ENCODE results near the gene LRP1-AS. TPM values are rescaled to one million over a fixed set of nuclear protein-coding genes. Genes with fewer than 3 reads are reported as not detected.
"Not testable (repeated sequence)": the region's sequence is repeated elsewhere in the genome, so short reads cannot be mapped to it uniquely, and the experiment has no call there.

LRP1-AS gene
- total RNA-seq, 1 donor from 2014 or later = not detected

- no peak within 1 kb of the TSS for H3K27ac Mint-ChIP-seq
- intact Hi-C loops (cut with micrococcal nuclease) = loop anchor here (5.0 kb wide), 1 partner anchor 121 kb away; the partner anchor contains the start of gene ZBTB39
Observed at GRCh38 chr12:57127726-57128518, 19.5 kb downstream of the LRP1-AS start, which contains the start of gene LRP1. Gene LRP1 (plus strand): TSS chr12:57128483. CDS start chr12:57128965, 482 bp downstream.

GRCh38 chr12:57127101-57127725, 20.2 kb downstream of the LRP1-AS start:
- peaks cover 19% of the 10 kb centered on the region for H3K9me3 Mint-ChIP-seq
- intact Hi-C loops (cut with micrococcal nuclease) = loop anchor here (5.0 kb wide), 1 partner anchor 120 kb away; the partner anchor contains the start of gene ZBTB39
- peaks cover 43% of the 10 kb centered on the region for H3K27me3 Mint-ChIP-seq (ENCODE audit: low read depth)
- H3K36me3 Mint-ChIP-seq (ENCODE audit: low read depth) = peaks cover 3% of the 10 kb centered on the region
- H3K4me3 Mint-ChIP-seq (ENCODE audit: low read depth) = peak overlapping the region; percentile 78
- H3K4me1 Mint-ChIP-seq (ENCODE audit: low read depth) = peaks cover 12% of the 10 kb centered on the region
- DNase-seq (ENCODE audit: low spot score) = peak; percentile 61
- H3K27ac Mint-ChIP-seq = no peak overlapping the region

More at GRCh38 chr12:57127726-57128518, 19.5 kb downstream of the LRP1-AS start, which contains the start of gene LRP1:
- DNase-seq (ENCODE audit: low spot score) = peak; percentile 63
- peaks cover 3% of the 10 kb centered on the region for H3K36me3 Mint-ChIP-seq (ENCODE audit: low read depth)
- H3K9me3 Mint-ChIP-seq = peaks cover 12% of the 10 kb centered on the region
- H3K4me1 Mint-ChIP-seq (ENCODE audit: low read depth) = peaks cover 12% of the 10 kb centered on the region
- peaks cover 48% of the 10 kb centered on the region for H3K27me3 Mint-ChIP-seq (ENCODE audit: low read depth)
- H3K4me3 Mint-ChIP-seq (ENCODE audit: low read depth) = peak within 1 kb of the TSS; percentile 83

- intact Hi-C loops (cut with micrococcal nuclease) = loop anchor here (5.0 kb wide), 1 partner anchor 119 kb away; the partner anchor contains the start of gene ZBTB39
Observed at GRCh38 chr12:57126561-57126960, 20.9 kb downstream of the LRP1-AS start.

GRCh38 chr12:57126061-57126460, 21.4 kb downstream of the LRP1-AS start:
- H3K4me3 Mint-ChIP-seq (ENCODE audit: low read depth) = no peak overlapping the region
- H3K9me3 Mint-ChIP-seq = peaks cover 19% of the 10 kb centered on the region
- peaks cover 12% of the 10 kb centered on the region for H3K4me1 Mint-ChIP-seq (ENCODE audit: low read depth)
- H3K27me3 Mint-ChIP-seq (ENCODE audit: low read depth) = peaks cover 38% of the 10 kb centered on the region
- intact Hi-C loops (cut with micrococcal nuclease) = loop anchor here (5.0 kb wide), 1 partner anchor 119 kb away; the partner anchor contains the start of gene ZBTB39
- H3K36me3 Mint-ChIP-seq (ENCODE audit: low read depth) = peaks cover 3% of the 10 kb centered on the region
- DNase-seq (ENCODE audit: low spot score) = no peak
- no peak overlapping the region for H3K27ac Mint-ChIP-seq

More at GRCh38 chr12:57126561-57126960, 20.9 kb downstream of the LRP1-AS start:
- peak overlapping the region; percentile 10 for H3K4me3 Mint-ChIP-seq (ENCODE audit: low read depth)
- peaks cover 19% of the 10 kb centered on the region for H3K9me3 Mint-ChIP-seq
- H3K27ac Mint-ChIP-seq = no peak overlapping the region
- peaks cover 12% of the 10 kb centered on the region for H3K4me1 Mint-ChIP-seq (ENCODE audit: low read depth)
- H3K36me3 Mint-ChIP-seq (ENCODE audit: low read depth) = peaks cover 3% of the 10 kb centered on the region
- H3K27me3 Mint-ChIP-seq (ENCODE audit: low read depth) = peaks cover 40% of the 10 kb centered on the region
- DNase-seq (ENCODE audit: low spot score) = no peak

- DNase-seq (ENCODE audit: low spot score) = peak; percentile 68
- Mint-ChIP-seq H3K9me3 (peaks cover 19% of the 10 kb centered on the region), H3K27ac (no peak overlapping the region), H3K4me3 (ENCODE audit: low read depth) (no peak overlapping the region), H3K4me1 (ENCODE audit: low read depth) (peaks cover 7% of the 10 kb centered on the region), H3K36me3 (ENCODE audit: low read depth) (peaks cover 3% of the 10 kb centered on the region), H3K27me3 (ENCODE audit: low read depth) (peaks cover 24% of the 10 kb centered on the region)
- intact Hi-C loops (cut with micrococcal nuclease) = loop anchor here (2.0 kb wide), 2 partner anchors 48 to 58 kb away; no protein-coding TSS in a partner anchor
Observed at GRCh38 chr12:57124261-57124877, 23.1 kb downstream of the LRP1-AS start.

- no peak for DNase-seq (ENCODE audit: low spot score)
- peaks cover 7% of the 10 kb centered on the region for H3K4me1 Mint-ChIP-seq (ENCODE audit: low read depth)
- intact Hi-C loops (cut with micrococcal nuclease) = loop anchor here (2.0 kb wide), 2 partner anchors 49 to 59 kb away; no protein-coding TSS in a partner anchor
- no peak overlapping the region for H3K27ac Mint-ChIP-seq
- H3K9me3 Mint-ChIP-seq = peaks cover 19% of the 10 kb centered on the region
- H3K36me3 Mint-ChIP-seq (ENCODE audit: low read depth) = peaks cover 3% of the 10 kb centered on the region
- H3K4me3 Mint-ChIP-seq (ENCODE audit: low read depth) = no peak overlapping the region
- H3K27me3 Mint-ChIP-seq (ENCODE audit: low read depth) = peaks cover 24% of the 10 kb centered on the region
Observed at GRCh38 chr12:57123813-57124212, 23.6 kb downstream of the LRP1-AS start.

- H3K4me3 Mint-ChIP-seq (ENCODE audit: low read depth); H3K36me3 Mint-ChIP-seq (ENCODE audit: low read depth); H3K27ac Mint-ChIP-seq; intact Hi-C loops (cut with micrococcal nuclease); H3K4me1 Mint-ChIP-seq (ENCODE audit: low read depth); DNase-seq (ENCODE audit: low spot score): not testable (repeated sequence)
- H3K27me3 Mint-ChIP-seq (ENCODE audit: low read depth) = peaks cover 22% of the 10 kb centered on the region
- peaks cover 19% of the 10 kb centered on the region for H3K9me3 Mint-ChIP-seq
Observed at GRCh38 chr12:57120718-57121117, 26.7 kb downstream of the LRP1-AS start.

- Mint-ChIP-seq H3K27ac (no peak overlapping the region), H3K36me3 (ENCODE audit: low read depth) (peaks cover 3% of the 10 kb centered on the region), H3K9me3 (peaks cover 19% of the 10 kb centered on the region), H3K27me3 (ENCODE audit: low read depth) (peaks cover 15% of the 10 kb centered on the region), H3K4me3 (ENCODE audit: low read depth) (no peak overlapping the region), H3K4me1 (ENCODE audit: low read depth) (peaks cover 2% of the 10 kb centered on the region)
- intact Hi-C loops (cut with micrococcal nuclease) = no loop called here
- no peak for DNase-seq (ENCODE audit: low spot score)
Observed at GRCh38 chr12:57119294-57120085, 27.9 kb downstream of the LRP1-AS start.

GRCh38 chr12:57118711-57119271, 28.6 kb downstream of the LRP1-AS start:
- Mint-ChIP-seq H3K4me3 (ENCODE audit: low read depth) (no peak overlapping the region), H3K4me1 (ENCODE audit: low read depth) (peaks cover 2% of the 10 kb centered on the region), H3K36me3 (ENCODE audit: low read depth) (peaks cover 2% of the 10 kb centered on the region), H3K27me3 (ENCODE audit: low read depth) (peaks cover 12% of the 10 kb centered on the region), H3K27ac (no peak overlapping the region), H3K9me3 (peaks cover 13% of the 10 kb centered on the region)
- no peak for DNase-seq (ENCODE audit: low spot score)
- intact Hi-C loops (cut with micrococcal nuclease) = no loop called here

- Mint-ChIP-seq H3K36me3 (ENCODE audit: low read depth) (no peaks in the 10 kb centered on the region), H3K27ac (no peak overlapping the region), H3K9me3 (no peaks in the 10 kb centered on the region), H3K27me3 (ENCODE audit: low read depth) (peaks cover 9% of the 10 kb centered on the region), H3K4me3 (ENCODE audit: low read depth) (no peak overlapping the region), H3K4me1 (ENCODE audit: low read depth) (peaks cover 13% of the 10 kb centered on the region)
- DNase-seq (ENCODE audit: low spot score) = no peak
- intact Hi-C loops (cut with micrococcal nuclease) = no loop called here
Observed at GRCh38 chr12:57116580-57117281, 30.7 kb downstream of the LRP1-AS start.
